ENCODE data around the gene RTP5. TPM values are rescaled to one million over a fixed set of nuclear protein-coding genes. Genes with fewer than 3 reads are reported as not detected.

Gene RTP5
- total RNA-seq, 4 donors from 2014 or later = 0.96 TPM; not detected in 3

Other genes with a start within 250 kb of the RTP5 start
- 10 to 100 TPM; 29.5 to 55.1 (median 44.8) TPM for gene THAP4, start 232.6 kb upstream of the RTP5 start, total RNA-seq
- 10 to 100 TPM; 40.4 to 67.1 (median 50.3) TPM for gene ATG4B, start 232.0 kb upstream of the RTP5 start, total RNA-seq
- gene DTYMK, start 182.9 kb upstream of the RTP5 start, total RNA-seq = 10 to 100 TPM; 10.3 to 31.7 (median 15.3) TPM
- gene ING5, start 167.7 kb upstream of the RTP5 start, total RNA-seq = 10 to 100 TPM; 24.2 to 33.0 (median 26.4) TPM
- gene D2HGDH, start 135.1 kb upstream of the RTP5 start, total RNA-seq = 10 to 100 TPM; 12.4 to 31.2 (median 16.9) TPM
- 1 to 10 TPM in 2 of 4 donors, under 1 TPM in 1, not detected in 1; 0.50 to 3.1 (median 2.8) TPM for gene GAL3ST2, start 92.9 kb upstream of the RTP5 start, total RNA-seq
- gene NEU4, start 60.5 kb upstream of the RTP5 start, total RNA-seq = 1 to 10 TPM in 3 of 4 donors, under 1 TPM in 1; 0.79 to 4.4 (median 2.5) TPM
- gene PDCD1, start 10.8 kb upstream of the RTP5 start, total RNA-seq = 1 to 10 TPM in 1 of 4 donors, under 1 TPM in 3; 0.37 to 4.8 (median 0.68) TPM

All from omental fat pad (tissue), 4 donors.